H1 (cell line): ENCODE measurements around the gene ZYX.

ENCODE experiments used
- BRCA1 ChIP-seq: IDR thresholded peaks from 2 replicates; pipeline ENCODE4 v1.6.1; 2012; ENCODE audit warnings: low read depth, low read length, improper control_type of control experiment
- CEBPB ChIP-seq: IDR thresholded peaks from 2 replicates; pipeline ENCODE4 v1.6.1; 2012; ENCODE audit warnings: low read depth, low read length
- CHD2 ChIP-seq: IDR thresholded peaks from 2 replicates; pipeline ENCODE4 v1.6.1; 2012; ENCODE audit warnings: low read length, improper control_type of control experiment
- EP300 ChIP-seq, 2 experiments: IDR thresholded peaks; 1 replicate in 1 of 2; 2 replicates in 1 of 2; pipeline ENCODE4 v1.6.1; 2011 to 2012; ENCODE audit warnings: low read depth in 2 of 2, low read length in 2 of 2, mild to moderate bottlenecking in 2 of 2, borderline replicate concordance in 1 of 2, inconsistent platforms in 1 of 2, moderate library complexity in 1 of 2
- EZH2 ChIP-seq: fragments of 200-600 bp; sonication (generic); IDR thresholded peaks from 2 replicates; pipeline ENCODE4 v1.7.1; 2012; ENCODE audit warnings: low read depth, mild to moderate bottlenecking, moderate library complexity, low read length, inconsistent platforms; ENCODE audit not compliant: severe bottlenecking
- FOSL1 ChIP-seq: IDR thresholded peaks from 2 replicates; pipeline ENCODE4 v1.6.1; 2011; ENCODE audit warnings: mild to moderate bottlenecking, low read depth, low read length, moderate library complexity; ENCODE audit not compliant: insufficient read depth
- JUND ChIP-seq: IDR thresholded peaks from 2 replicates; pipeline ENCODE4 v1.6.1; 2011; ENCODE audit warnings: mild to moderate bottlenecking, improper control_type of control experiment, low read length
- NRF1 ChIP-seq: IDR thresholded peaks from 2 replicates; pipeline ENCODE4 v1.6.1; 2011; ENCODE audit warnings: mild to moderate bottlenecking, low read depth, low read length, improper control_type of control experiment
- SP2 ChIP-seq: IDR thresholded peaks from 2 replicates; pipeline ENCODE4 v1.6.1; 2012; ENCODE audit warnings: mild to moderate bottlenecking, low read length, inconsistent platforms

GRCh38 chr7:143382126-143382790, 1.1 kb downstream of the ZYX start:
- TF ChIP-seq EP300 (IDR thresholded peaks at IDR 0.05; ENCODE audit: borderline replicate concordance in 1 of 2, low read depth in 2 of 2, low read length in 2 of 2) = no peak
- TF ChIP-seq CEBPB = no peak
- TF ChIP-seq BRCA1 = no peak
- no peak for TF ChIP-seq FOSL1
- no peak for TF ChIP-seq NRF1
- no peak for TF ChIP-seq JUND
- TF ChIP-seq CHD2 = no peak
- no peak for TF ChIP-seq SP2
- TF ChIP-seq EZH2 = no peak
